Spleen (tissue), 11 donors: Measurements from ENCODE around the gene TAS2R31. TPM values are rescaled to one million over a fixed set of nuclear protein-coding genes. Genes with fewer than 3 reads are reported as not detected.

ENCODE experiments used
- DNase-seq: peaks from one replicate; pipeline ENCODE4 v3.0.0-alpha.2; 2020
- H3K27ac ChIP-seq, 8 donors: fragments of 200-600 bp; sonication (generic) in 7 of 8; 1 replicate in 4 of 8; 2 replicates in 4 of 8; pipeline versions ENCODE4 v1.5.0 to v1.8.0; 2016 to 2021; ENCODE audit warnings: inconsistent platforms in 4 of 8, mild to moderate bottlenecking in 4 of 8, moderate library complexity in 1 of 8
- H3K27me3 ChIP-seq, 7 donors: fragments of 200-600 bp; sonication (generic) in 6 of 7; replicated peaks in 1 of 7; 1 replicate in 4 of 7; 2 replicates in 3 of 7; pipeline versions ENCODE4 v1.5.0 to v1.8.0; 2016 to 2021; ENCODE audit warnings: inconsistent platforms in 3 of 7, mild to moderate bottlenecking in 1 of 7
- H3K36me3 ChIP-seq, 6 donors: fragments of 200-600 bp; sonication (generic) in 5 of 6; 1 replicate in 4 of 6; 2 replicates in 2 of 6; pipeline versions ENCODE4 v1.5.0 to v1.8.0; 2016 to 2021; ENCODE audit warnings: inconsistent platforms in 2 of 6
- H3K4me1 ChIP-seq, 6 donors: fragments of 200-600 bp; sonication (generic) in 5 of 6; 1 replicate in 3 of 6; 2 replicates in 3 of 6; pipeline versions ENCODE4 v1.5.0 to v1.8.0; 2016 to 2021; ENCODE audit warnings: inconsistent platforms in 3 of 6
- H3K4me3 ChIP-seq, 8 donors: fragments of 200-600 bp; sonication (generic) in 7 of 8; 1 replicate in 4 of 8; 2 replicates in 4 of 8; pipeline versions ENCODE4 v1.5.0 to v1.8.0; 2016 to 2021; ENCODE audit warnings: inconsistent platforms in 4 of 8, mild to moderate bottlenecking in 4 of 8, moderate library complexity in 2 of 8
- H3K9me3 ChIP-seq, 8 donors: fragments of 200-600 bp; sonication (generic) in 7 of 8; 1 replicate in 4 of 8; 2 replicates in 4 of 8; pipeline versions ENCODE4 v1.5.0 to v1.8.0; 2016 to 2021; ENCODE audit warnings: inconsistent platforms in 4 of 8
- POLR2A ChIP-seq, 3 donors: fragments of 450-650 bp; IDR thresholded peaks; one replicate each; pipeline ENCODE4 v1.5.1; 2017; ENCODE audit warnings: antibody characterized with exemption in 3 of 3, mild to moderate bottlenecking in 1 of 3
- POLR2AphosphoS5 ChIP-seq, 3 donors: sonication (generic); formaldehyde crosslinking; IDR thresholded peaks; one replicate each; pipeline ENCODE4 v1.5.1; 2017; ENCODE audit warnings: antibody characterized with exemption in 3 of 3
- WGBS, 5 donors: extraction: QIAGEN DNeasy Blood & Tissue Kit in 3 of 5; methylation state at CpG; one replicate each; pipeline versions ENCODE4 v1.1.5 to v1.1.7; 2013 to 2018; 5-methylcytosine and 5-hydroxymethylcytosine counted together
- intact Hi-C: fragments of 100-400 bp; cut with DNase I; formaldehyde crosslinking; loops from one replicate; pipeline ENCODE4 v1.15.0; 2023; ENCODE audit warnings: low total_unique reads
- polyA plus RNA-seq, 3 donors: library from polyadenylated mRNA; stranded (reverse); fragments of 200-250 nt; gene quantifications; one replicate each; pipeline ENCODE4 v1.2.1, GENCODE V29; 2013
- total RNA-seq, 7 donors: library from RNA; depleted of rRNA in 3 of 7; stranded (reverse); fragments of >200 nt in 3 of 7; fragmentation: NEBNext Ultra II Directional in 4 of 7; extraction: Animal tissue kit (Norgen Biotek cat#: 25700) in 4 of 7; gene quantifications; one replicate each; pipeline versions ENCODE4 v1.1.0 to v1.2.1, GENCODE V29; 2016 to 2021
- TF ChIP-seq, protein P1 (sequence below), 11 experiments: fragments of 200-600 bp in 7 of 11; fragments of 450-650 bp in 4 of 11; sonication (generic) in 4 of 11; IDR thresholded peaks in 8 of 11; conservative IDR thresholded peaks in 3 of 11; 1 replicate in 7 of 11; 2 replicates in 4 of 11; pipeline versions ENCODE4 v1.4.0 to v1.8.0; 2016 to 2021; ENCODE audit warnings: antibody characterized with exemption in 11 of 11, inconsistent platforms in 4 of 11, mild to moderate bottlenecking in 1 of 11
- donor health status: healthy with polysubstance abuse.
- donor health status: DM: no; HTN: no; CAD: no; lungs with moderate emphysema.
- donor health status: DM: no; HTN: no; CAD: no.
- donor health status: Bipolar disorder and iron deficiency.
- donor health status: healthy.
- donor health status: DM: no; HTN: no; CAD: no.
- donor health status: DM: yes; HTN: yes; CAD: no.

Gene TAS2R31
- total and polyA plus RNA-seq, 10 donors, result 0.21 to 14.1 (median 7.5) TPM; not detected in 1

GRCh38 chr12:11015775-11016430 lies 15.3 kb downstream of the TAS2R31 start:
- Histone ChIP-seq H3K27ac (no peak overlapping the region), H3K4me1 (no peaks in the 10 kb centered on the region), H3K9me3 (no peaks in the 10 kb centered on the region), H3K36me3 (peaks cover 0 to 13% (median 0%) of the 10 kb centered on the region in 6 donors), H3K27me3 (no peaks in the 10 kb centered on the region), H3K4me3 (no peak overlapping the region)
- intact Hi-C loops, result no loop called here
- no peak for DNase-seq
- TF ChIP-seq POLR2AphosphoS5 (IDR thresholded peaks at IDR 0.05) (no peak), POLR2A (IDR thresholded peaks at IDR 0.05) (no peak)
- TF ChIP-seq, protein P1, sequence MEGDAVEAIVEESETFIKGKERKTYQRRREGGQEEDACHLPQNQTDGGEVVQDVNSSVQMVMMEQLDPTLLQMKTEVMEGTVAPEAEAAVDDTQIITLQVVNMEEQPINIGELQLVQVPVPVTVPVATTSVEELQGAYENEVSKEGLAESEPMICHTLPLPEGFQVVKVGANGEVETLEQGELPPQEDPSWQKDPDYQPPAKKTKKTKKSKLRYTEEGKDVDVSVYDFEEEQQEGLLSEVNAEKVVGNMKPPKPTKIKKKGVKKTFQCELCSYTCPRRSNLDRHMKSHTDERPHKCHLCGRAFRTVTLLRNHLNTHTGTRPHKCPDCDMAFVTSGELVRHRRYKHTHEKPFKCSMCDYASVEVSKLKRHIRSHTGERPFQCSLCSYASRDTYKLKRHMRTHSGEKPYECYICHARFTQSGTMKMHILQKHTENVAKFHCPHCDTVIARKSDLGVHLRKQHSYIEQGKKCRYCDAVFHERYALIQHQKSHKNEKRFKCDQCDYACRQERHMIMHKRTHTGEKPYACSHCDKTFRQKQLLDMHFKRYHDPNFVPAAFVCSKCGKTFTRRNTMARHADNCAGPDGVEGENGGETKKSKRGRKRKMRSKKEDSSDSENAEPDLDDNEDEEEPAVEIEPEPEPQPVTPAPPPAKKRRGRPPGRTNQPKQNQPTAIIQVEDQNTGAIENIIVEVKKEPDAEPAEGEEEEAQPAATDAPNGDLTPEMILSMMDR (IDR thresholded peaks at IDR 0.05 in 8 of 11, conservative IDR thresholded peaks at IDR 0.05 in 3 of 11), result no peak
- 74 to 90% (median 88%) methylated on average over 4 of the region's 4 CpGs for WGBS, 5 donors

DNA sequence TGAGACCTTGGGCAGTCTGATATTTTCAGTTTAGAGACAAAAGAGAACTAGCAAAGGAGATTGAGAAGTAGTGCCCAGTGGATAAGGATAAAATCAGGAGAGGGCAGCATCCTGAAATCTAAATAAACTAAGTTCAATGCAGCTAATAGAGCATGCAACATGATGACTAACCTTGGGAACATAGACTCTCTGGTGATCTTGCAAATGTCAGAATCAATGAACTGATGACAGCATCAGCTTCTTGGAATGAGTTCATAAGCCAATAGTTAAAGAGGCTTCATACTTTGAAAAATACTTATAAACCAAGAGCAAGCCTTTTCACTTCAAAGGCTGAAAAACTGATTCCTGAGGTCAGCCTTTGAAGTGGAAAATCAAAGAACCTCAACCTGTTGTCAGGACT lies 17.0 kb downstream of the TAS2R31 start:
- Histone ChIP-seq H3K27ac (no peak overlapping the region), H3K4me3 (no peak overlapping the region), H3K9me3 (no peaks in the 10 kb centered on the region), H3K4me1 (no peaks in the 10 kb centered on the region), H3K36me3 (peaks cover 0 to 13% (median 0%) of the 10 kb centered on the region in 6 donors), H3K27me3 (no peaks in the 10 kb centered on the region)
- TF ChIP-seq, protein P1 (IDR thresholded peaks at IDR 0.05 in 8 of 11, conservative IDR thresholded peaks at IDR 0.05 in 3 of 11), result no peak
- no peak for TF ChIP-seq POLR2A (IDR thresholded peaks at IDR 0.05)
- TF ChIP-seq POLR2AphosphoS5 (IDR thresholded peaks at IDR 0.05), result no peak
- intact Hi-C loops, result no loop called here
- DNase-seq, result no peak

- no peak for TF ChIP-seq POLR2AphosphoS5 (IDR thresholded peaks at IDR 0.05)
- TF ChIP-seq, protein P1 (IDR thresholded peaks at IDR 0.05 in 8 of 11, conservative IDR thresholded peaks at IDR 0.05 in 3 of 11), result no peak
- TF ChIP-seq POLR2A (IDR thresholded peaks at IDR 0.05), result no peak
- WGBS, 5 donors, result 95 to 100% (median 98%) methylated on average over 1 of the region's 1 CpG
- no peak for DNase-seq
Observed at GRCh38 chr12:11007608-11008007, 23.6 kb downstream of the TAS2R31 start.

DNA sequence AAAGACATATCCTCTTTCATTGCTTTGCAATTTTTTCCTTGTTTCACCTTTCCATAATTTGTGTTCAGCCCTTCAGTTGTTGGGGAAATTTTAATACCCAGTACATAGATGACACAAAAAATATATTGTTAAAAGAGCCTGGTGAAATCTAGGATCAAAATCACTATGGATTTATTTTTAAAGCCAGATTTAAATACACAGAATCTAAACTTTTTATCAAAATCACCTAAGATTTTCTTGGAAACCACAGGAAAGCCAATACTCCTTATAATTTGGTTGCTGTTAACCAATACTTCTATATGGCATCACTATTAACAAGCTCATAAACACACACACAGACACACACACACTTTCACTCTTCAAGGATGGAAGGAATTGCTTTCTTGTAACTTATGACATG lies 33.0 kb downstream of the TAS2R31 start, which contains the start of gene TAS2R20:
Gene TAS2R20 (minus strand): TSS at position 101 of the 400 bp plus-strand sequence. CDS start 429 bp downstream, outside the sequence.
- no peak for DNase-seq
- intact Hi-C loops, result no loop called here
- TF ChIP-seq POLR2AphosphoS5 (IDR thresholded peaks at IDR 0.05) (no peak), POLR2A (IDR thresholded peaks at IDR 0.05) (no peak)
- TF ChIP-seq, protein P1 (IDR thresholded peaks at IDR 0.05 in 8 of 11, conservative IDR thresholded peaks at IDR 0.05 in 3 of 11), result no peak

More at GRCh38 chr12:11007608-11008007, 23.6 kb downstream of the TAS2R31 start:
- H3K4me3 ChIP-seq, result no peak overlapping the region
- no peaks in the 10 kb centered on the region for H3K36me3 ChIP-seq
- no peaks in the 10 kb centered on the region for H3K27me3 ChIP-seq
- intact Hi-C loops, result no loop called here
- no peaks in the 10 kb centered on the region for H3K9me3 ChIP-seq
- no peaks in the 10 kb centered on the region for H3K4me1 ChIP-seq
- no peak overlapping the region for H3K27ac ChIP-seq

More for the DNA sequence above, 33.0 kb downstream of the TAS2R31 start, which contains the start of gene TAS2R20:
- Histone ChIP-seq H3K27ac (no peak within 1 kb of the TSS), H3K36me3 (peaks cover 0 to 21% (median 2%) of the 10 kb centered on the region in 6 donors), H3K4me1 (no peaks in the 10 kb centered on the region), H3K4me3 (no peak within 1 kb of the TSS), H3K27me3 (no peaks in the 10 kb centered on the region), H3K9me3 (peaks cover 0 to 5% (median 0%) of the 10 kb centered on the region in 8 donors)
